Daoy (cell line): ENCODE measurements around the gene DCHS1. TPM values are rescaled to one million over a fixed set of nuclear protein-coding genes. Genes with fewer than 3 reads are reported as not detected.

Source experiments
- DNase-seq: peaks from one replicate; pipeline ENCODE4 v3.0.0-alpha.2; 2015; ENCODE audit warnings: low read depth
- total RNA-seq: library from RNA; depleted of rRNA; stranded (reverse); fragments of >200 nt; shearing (Covaris generic); gene quantifications from 2 replicates; pipeline ENCODE4 v1.2.3, GENCODE V29; 2014

The DCHS1 gene
- total RNA-seq, 1 experiment from 2014 or later, result 0.74 TPM

DNA sequence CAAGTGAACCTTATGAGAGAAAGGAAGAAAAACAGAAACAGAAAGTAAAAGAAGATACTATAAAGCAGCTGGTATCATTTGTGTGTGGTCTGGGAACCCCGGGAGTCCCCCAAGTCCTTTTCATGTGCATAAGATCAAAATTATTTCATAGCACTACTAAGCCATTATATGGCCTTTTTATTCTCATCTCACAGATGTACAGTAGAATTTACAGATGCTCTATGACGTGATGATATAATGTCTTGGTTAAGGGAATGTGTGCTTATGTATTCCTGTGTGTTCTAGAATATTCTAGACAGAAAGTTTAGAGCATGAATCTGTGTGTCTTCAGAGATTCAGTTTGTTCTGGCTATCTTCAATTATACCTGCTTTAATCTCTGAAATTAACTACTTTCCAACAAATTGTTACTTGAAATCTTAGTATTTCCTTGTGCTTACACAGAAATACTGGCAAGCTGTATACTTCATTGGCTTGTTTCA is 27.8 kb downstream of the DCHS1 start:
- DNase-seq, result no peak

DNA sequence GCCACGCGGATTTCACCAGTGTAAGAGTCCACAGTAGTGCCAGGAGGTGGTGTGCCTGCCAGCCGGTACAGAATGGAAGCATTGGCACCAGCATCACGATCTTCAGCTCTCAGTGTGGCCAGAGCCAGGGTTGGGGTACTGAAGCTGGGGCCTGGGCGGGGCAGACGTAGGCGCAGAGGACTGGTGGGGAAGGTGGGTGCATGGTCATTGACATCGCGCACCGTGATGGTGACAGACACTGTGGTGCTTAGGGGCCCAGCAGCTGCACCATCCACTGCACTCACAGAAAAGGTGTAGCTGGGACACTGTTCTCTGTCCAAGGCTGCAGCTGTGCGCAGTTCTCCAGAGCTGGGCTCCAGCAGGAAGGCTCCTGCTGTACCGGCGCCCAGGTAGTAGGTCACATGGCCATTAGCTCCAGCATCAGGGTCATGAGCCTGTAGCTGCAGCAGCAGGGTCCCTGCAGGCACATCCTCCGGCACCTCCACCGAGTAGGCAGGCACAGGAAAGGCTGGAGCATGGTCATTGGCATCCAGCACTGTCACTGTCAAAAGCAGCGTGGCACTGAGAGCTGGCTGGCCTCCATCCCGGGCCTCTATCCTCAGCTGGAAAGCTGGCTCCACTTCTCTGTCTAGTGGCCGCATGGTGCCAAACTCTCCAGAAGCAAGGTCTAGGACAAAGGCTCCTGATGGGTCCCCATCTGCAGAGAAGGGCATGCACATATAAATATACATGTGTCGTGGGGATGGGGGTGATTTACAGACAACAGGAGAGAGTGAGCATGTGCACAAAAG is 28.4 kb downstream of the DCHS1 start:
- no peak for DNase-seq

DNA sequence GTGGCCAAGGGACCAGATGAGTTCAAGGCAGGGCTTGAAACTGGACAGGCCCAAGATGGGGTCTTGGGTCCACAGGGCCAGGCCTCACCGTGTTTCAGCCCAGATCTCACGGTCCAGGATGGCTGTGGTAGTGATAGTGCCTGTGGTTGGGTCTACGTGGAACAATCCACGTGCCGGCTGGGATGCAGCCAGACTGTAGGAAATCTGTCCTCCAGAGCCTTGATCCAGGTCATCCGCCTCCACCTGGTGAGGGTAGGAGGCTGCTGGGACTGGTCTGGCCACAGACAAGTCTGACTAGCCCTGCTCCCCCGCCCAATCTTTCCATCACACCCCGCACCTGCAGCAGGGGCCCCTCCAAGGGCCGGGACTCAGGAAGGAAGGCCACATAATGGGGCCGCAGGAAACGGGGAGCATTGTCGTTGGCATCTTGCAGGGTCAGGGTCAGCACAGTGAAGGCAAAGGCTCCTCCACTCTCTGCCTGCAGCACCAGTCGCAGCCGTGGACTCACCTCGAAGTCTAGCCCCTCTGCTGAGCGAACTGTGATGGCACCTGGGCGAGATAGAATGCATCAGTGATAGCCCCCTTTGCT is 29.7 kb downstream of the DCHS1 start:
- DNase-seq, result no peak

DNA sequence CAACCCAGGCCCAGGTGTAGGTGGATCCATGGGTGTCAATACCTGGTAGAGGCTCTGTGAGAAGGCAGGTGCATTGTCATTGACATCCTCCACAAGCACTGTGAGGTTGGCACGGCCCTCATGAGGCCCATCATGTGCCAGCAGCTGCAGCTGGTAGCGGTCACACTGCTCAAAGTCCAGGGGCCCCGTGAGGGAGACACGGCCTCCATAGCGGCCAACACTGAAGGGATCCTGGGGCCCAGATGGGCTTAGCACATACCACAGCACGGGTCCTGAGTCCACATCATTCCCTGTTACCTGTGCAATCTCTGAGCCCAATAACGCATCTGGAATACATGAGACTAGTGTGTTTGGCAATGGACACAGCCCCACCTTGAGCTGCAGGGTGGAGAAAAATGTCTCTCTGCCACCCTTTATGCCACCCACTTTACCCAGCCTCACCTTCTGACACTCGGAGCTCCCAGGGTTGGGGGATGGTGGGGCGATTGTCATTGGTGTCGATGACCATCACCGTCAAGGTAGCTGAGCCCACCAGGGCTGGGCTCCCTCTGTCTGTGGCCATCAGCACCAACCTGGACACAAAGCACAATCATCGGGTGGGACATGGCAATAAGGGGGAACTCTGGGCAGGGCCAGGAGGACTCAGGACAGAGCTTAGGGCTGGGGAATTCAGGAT is 30.3 kb downstream of the DCHS1 start:
- no peak for DNase-seq

DNA sequence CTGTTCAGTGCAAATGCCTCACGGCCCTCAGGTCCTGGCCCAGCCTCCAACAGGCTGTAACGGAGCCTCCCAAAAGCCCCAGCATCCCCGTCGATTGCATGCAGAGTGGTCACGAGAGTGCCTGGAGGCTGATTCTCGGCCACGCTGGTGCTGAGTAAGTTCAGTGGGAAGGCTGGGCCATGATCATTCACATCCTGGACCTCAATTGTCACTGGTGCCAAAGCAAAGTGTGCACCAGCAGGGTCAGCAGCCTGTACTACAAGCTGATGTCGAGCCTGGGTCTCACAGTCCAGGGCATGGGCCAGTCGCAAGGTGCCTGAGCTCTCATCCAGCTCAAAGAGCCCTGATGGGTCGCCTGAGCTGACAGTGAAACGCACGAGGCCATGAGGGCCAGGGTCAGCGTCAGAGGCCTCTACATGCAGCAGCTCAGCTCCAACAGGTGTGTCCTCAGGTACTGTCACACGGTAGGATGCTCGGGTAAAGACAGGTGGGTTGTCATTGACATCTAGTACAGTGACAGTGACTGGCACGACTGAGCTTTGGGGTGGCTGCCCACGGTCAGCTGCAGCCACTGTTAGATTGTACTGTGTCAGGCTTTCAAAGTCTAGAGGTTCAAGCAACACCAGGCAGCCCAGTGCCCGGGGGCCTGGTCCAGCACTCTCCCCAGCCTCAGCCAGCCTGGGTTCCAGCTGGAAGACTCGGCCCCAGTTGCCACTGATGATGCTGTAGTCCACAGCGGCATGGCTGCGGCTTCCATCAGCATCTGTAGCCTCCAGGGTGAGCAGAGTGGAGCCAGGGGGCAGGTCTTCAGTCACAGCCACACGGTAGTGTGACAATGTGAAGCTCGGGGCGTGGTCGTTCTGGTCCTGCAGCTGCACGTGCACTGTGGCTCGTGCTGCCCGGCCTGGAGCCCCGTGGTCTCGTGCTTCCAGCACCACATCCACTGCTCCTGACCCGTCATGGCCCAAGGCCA is 31.9 kb downstream of the DCHS1 start:
- DNase-seq, result no peak

DNA sequence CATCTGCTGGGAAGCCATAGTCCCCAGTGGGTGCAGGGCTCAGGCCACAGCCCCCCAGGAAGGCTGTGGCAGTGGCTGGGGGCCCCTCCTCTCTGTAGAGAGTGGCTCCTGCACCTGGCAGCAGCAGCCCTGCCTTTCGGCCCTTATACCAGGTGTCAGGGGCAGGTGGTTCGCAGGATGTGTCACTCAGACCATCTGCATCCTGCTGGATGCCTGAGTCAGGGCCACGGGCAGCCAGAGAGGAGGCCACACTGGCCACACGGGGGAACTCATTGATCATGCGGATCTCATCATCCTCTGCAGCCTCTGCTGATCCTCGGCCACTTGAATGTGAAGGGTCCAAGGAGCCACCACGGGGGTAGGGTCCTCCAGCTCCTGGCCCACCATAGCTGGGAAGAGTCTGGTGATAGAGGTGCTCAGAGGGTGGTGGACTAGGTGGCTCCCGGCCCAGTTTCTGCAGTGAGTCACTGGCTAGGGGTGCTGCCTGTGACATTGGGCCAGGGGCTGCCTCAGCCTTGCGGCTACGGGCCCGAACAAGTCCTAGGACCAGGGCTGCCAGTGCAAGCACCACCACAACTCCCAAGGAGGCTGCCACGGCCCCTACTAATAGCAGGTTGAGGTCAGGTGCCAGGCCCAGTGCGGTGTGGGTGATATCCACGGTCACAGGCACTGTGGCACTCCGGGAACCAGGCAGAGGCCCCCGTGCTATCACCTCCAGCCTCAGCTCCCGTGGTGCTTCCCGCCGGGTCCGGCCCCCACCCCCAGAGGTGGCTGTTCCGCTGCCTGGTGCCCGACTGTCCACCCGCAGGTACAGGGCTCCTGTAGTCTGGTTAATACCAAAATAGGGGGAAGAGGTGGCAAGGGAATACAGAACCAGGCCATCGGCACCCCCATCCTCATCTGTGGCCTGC is 33.1 kb downstream of the DCHS1 start:
- no peak for DNase-seq

DNA sequence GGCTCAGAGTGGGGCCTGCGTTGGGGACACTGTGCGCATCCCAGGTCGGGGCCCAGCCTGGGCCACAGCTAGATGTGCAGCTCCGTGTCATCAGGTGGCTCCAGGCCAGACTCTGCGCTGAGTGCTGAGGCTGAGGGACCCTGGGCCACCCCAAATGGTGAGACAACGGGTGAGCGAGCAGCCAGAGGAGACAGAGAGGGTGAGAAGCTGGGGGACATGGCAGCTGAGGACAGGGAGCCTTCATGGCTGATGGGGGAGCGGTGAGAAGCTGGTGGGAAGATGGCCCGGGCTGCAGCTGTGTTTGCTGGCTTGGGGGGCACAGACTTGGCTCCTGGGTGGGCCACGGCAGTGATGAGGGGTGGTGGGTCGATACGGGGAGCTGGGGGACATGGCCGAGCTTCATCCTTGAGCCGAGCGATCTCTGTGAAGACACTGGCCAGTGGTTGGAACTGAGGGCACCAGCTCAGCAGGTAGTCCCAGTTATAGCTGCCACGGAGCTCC is 33.8 kb downstream of the DCHS1 start:
- DNase-seq, result no peak

DNA sequence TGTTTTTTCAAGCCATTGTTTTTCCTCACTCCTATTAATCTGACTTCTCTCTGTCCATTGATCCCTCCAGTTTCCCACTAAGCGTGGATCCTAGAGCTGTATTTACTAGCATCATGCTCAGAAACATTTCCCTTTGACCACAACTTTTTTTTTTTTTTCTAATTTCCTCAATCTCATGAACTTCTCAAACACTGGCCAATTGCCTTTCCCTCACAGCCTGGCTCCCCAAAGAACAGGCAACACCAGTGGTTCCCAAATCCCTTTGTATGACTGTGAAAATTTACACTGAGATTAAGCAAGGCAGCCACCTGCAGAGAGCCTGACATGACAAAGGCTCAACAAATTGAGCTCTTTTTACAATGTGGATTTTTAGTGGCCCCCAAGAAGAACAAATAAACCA is 35.0 kb downstream of the DCHS1 start:
- DNase-seq, result no peak

DNA sequence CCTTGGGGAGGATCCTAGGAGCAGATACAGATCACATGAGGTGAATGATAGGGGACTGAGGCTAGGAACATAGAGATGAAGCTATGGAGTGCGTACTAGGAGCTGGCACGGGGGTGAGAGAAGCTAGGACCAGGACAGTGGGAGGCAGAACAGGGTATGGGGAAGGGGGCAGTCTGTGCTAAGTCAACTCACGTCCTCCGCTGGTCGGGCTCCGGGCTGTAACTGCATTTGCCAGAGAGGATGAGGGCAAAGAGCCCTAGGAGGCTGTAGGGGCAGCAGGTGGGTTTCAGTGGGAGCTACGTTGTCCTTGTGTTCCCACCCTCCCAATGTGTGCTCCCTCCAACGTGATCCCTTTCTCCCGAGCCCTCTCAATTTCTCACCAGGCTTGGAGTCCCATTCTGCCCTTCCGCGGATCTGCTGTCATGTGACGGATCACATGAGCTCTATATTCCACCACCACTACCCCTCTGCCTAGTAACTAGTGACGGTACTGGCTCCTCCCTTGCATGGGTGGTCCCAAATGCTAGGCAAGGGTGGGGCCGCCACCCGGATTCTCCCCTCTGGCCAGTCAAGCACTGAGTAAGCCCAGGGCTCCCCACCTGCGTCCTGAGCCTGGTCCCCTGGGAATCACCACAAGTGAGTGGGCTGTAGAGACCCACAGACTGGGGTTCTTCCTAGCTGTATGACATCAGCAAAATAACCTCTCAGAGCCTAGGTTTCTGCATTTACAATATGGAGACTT is 36.4 kb downstream of the DCHS1 start, which contains the start of gene TPP1:
TSS of gene TPP1 (minus strand) at position 419 of the 742 bp plus-strand sequence. CDS start at position 397, 22 bp downstream.
- DNase-seq, result peak; percentile 92

DNA sequence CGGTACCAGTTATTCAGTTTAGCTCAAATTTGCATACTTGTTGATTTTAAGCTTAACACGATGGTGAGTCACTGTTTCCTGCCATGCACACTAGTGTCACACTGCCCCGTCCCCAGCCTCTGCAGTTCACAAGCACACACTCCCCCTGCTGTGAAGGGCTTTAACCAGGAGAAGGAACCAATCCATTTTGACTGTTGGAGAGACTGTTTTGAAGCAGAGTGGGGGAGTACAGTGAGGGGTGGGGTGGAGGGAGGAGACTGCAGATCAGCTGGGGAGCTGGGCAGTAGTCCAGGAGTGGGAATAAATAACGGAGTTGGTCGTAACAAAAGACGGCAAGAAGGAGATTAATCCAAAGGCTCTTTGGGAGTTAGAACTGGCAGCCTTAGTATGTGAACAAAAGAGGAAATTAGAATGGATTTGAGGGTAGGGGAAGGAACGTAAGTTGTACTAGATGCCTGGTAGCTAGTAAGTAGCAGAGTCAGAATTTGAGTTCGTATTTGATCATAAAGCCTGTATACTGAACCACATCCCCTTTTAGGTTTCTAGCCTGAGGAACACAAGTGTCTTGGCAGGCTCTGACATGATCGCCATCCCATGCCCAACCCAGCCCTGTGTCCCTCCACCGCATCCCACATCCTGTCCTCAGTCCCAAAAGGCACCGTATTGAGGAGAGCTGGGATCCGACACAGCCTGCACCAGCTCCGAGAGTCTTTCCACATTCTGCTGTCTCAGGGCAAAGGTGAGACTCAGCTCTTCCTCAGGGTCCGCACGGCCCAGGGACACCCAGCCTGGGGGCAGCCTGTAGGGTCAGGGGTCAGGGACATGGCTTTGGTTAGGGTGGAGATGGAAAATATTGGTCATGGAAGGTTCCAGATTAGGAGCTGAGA is 37.2 kb downstream of the DCHS1 start:
- DNase-seq, result peak; percentile 41

DNA sequence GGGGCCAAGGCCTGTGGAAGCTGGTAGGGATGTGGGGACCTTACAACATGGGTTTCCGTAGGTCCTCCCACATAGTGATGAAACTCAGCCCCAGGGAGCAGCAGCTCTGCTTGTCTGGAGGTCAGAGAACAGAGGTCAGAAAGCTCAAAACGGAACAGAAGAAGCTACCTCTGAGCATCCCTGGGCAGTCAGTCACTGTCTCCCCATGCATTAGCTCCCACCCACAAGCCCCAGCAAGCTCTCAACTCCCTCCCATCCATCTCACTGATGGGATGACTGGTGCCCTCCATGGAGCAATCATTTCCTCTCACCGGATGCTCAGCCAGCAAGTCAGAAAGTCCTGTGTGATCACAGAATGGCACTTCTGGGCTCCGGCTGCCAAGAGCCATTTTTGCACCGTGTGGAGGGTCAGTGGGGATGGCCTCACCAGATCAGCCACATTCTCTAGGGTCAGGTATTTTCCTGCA is 38.3 kb downstream of the DCHS1 start:
- no peak for DNase-seq

DNA sequence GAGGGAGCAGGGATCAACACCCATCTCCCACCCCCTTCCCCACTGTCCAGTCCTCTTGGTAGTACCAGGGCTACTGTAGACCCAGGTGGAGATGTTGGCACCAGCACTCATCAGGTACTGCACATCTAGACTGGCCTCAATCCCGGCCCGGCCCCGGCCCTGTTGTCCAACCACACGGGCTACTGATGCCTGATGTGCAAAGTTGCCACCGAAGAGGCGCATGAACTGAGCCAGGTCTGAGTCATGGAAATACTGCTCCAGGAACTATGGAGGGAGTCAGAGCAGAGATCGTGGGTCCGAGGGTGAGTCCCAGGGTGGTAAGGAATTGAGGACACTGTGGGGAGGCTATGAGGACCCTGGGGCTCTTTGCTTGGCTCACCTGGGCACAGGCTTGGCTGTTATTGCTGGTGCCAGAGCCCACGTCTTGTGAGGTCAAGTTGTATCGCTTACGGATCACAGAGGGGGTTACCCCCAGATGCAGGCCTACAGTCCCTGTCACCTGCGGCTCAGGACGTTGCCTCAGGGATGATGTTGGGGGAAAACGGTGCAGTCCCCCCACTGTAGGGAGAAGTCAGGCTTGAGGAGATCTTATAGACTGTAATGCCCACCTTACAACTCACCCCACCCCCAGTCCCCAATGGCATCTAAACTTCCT is 38.9 kb downstream of the DCHS1 start:
- no peak for DNase-seq

DNA sequence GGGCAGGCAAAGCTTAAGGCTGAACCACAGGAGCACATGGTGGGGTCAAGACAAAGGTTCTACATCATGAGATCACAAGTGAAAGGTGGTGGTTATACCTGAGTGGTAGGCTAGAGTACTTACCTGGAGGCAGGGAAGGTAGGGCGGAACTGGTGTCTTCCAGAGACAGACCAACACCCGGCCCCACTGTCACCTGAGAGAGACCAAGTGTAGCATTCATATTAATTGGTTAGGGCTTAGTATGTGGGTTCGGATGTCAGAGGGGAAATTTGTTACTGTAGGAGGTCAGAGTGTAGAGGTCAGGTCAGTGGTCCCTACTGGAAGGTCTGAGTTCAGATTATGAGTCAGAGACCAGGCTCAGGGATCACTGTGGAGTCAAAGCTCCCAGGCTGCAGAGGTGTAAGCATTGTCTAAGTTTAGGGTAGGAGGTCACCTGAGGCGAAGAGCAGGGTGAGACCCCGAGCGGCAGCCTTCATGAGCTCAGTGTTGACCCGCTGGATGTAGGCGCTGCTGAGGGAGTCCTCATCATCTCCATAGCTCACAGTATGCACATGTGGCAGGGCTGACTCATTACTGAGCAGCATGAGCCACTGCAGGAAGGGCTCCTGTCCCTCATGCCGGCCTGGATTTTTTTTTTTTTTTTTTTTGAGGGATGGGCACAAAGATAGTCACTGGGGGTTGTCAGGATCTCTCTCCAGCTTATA is 39.6 kb downstream of the DCHS1 start:
- DNase-seq, result no peak

DNA sequence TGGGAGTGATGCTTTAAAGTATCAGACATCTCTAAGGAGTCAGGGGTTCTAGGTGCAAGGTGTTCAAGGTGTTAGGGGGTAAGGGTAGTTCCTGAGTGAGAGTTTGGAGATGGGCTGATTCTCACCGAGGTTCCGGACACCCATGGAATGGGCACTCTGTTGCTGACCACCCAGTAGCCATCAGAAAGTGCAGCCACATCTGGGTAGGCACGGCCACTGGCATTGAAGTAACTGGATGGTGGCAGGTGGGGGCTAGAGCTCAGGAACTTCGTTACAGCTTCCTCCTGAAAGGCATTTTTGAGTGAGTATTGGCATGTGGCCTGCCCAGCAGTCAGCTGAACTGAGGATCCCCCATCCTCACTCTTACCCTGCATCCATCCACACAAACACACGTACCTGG is 40.6 kb downstream of the DCHS1 start:
- no peak for DNase-seq

DNA sequence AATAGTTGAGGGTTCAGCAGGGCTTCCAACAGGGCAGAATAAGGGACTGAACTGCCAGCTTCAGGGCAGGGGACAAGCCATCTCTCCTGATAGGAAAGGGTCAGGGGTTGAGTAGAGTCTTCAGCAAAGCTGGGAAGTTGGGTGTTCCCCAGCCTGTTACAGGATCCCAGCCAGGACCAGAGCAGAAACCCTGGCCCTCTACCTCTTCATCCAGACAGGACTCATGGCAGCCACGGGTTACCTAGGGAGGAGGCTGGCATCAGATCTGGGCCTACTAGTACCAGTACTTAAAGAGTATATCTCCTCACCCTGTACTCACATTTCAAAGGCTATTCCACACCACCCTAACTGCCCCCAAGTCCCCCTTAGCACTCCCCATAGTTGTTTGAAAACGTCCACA is 41.2 kb downstream of the DCHS1 start:
- DNase-seq, result no peak

DNA sequence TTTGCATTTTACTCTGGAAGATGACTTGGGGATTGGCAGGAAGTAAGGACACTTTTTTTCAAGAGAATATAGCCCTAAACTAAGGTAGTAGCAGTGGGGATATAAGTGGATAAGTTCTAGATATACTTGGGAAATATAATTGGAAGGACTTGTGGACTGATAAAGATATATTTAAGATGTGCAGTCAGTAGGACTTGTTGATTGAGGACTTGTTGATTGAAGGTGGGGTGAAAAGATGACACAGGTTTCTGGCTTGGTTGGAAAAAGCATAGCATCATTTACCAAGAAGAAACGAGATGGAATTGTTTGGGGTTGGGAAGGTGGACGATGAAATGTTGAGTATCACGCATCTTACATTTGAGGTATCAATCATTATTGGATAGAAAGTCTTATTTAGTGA is 42.1 kb downstream of the DCHS1 start:
- DNase-seq, result no peak
